Cardiac muscle cell (in vitro differentiated cells and primary cell): ENCODE data around the gene MYD88. TPM values are rescaled to one million over a fixed set of nuclear protein-coding genes. Genes with fewer than 3 reads are reported as not detected.

Experiments
- DNase-seq, 2 donors: peaks; one replicate each; pipeline versions ENCODE4 v3.0.0 to v3.0.0-alpha.2; 2010 to 2017; ENCODE audit warnings: low read depth in 1 of 2, low spot score in 1 of 2
- H3K27ac ChIP-seq: fragments of 200-600 bp; sonication (generic); 2 replicates; pipeline ENCODE4 v1.5.1; 2016
- H3K27me3 ChIP-seq: fragments of 200-600 bp; sonication (generic); 2 replicates; pipeline ENCODE4 v1.6.0; 2016; ENCODE audit warnings: control low read depth
- H3K36me3 ChIP-seq: fragments of 200-600 bp; sonication (generic); 2 replicates; pipeline ENCODE4 v1.5.1; 2016; ENCODE audit warnings: control low read depth
- H3K4me1 ChIP-seq: fragments of 200-600 bp; sonication (generic); 2 replicates; pipeline ENCODE4 v1.8.1; 2017; ENCODE audit warnings: low read depth, mild to moderate bottlenecking, mixed run types
- H3K4me3 ChIP-seq: fragments of 200-600 bp; sonication (generic); 2 replicates; pipeline ENCODE4 v1.5.1; 2016; ENCODE audit warnings: mild to moderate bottlenecking
- H3K9me3 ChIP-seq: fragments of 200-600 bp; sonication (generic); 2 replicates; pipeline ENCODE4 v1.5.1; 2017; ENCODE audit warnings: low read depth, mild to moderate bottlenecking, control low read depth
- CTCF ChIP-seq: IDR thresholded peaks from 2 replicates; pipeline ENCODE4 v1.5.1; 2012; ENCODE audit warnings: low read depth, mild to moderate bottlenecking, low read length
- polyA plus RNA-seq: library from polyadenylated mRNA; unstranded; fragments of >200 nt; fragmentation: Nextera tagmentation; extraction: Ambion mirVana; gene quantifications from 2 replicates; pipeline ENCODE4 v1.2.1, GENCODE V29; 2016
- total RNA-seq: library from RNA; depleted of rRNA; stranded (reverse); fragments of >200 nt; gene quantifications from 2 replicates; pipeline ENCODE4 v1.2.3, GENCODE V29; 2016

MYD88 gene
- total and polyA plus RNA-seq, 2 experiments from 2014 or later: 2.5 to 7.2 TPM

DNA sequence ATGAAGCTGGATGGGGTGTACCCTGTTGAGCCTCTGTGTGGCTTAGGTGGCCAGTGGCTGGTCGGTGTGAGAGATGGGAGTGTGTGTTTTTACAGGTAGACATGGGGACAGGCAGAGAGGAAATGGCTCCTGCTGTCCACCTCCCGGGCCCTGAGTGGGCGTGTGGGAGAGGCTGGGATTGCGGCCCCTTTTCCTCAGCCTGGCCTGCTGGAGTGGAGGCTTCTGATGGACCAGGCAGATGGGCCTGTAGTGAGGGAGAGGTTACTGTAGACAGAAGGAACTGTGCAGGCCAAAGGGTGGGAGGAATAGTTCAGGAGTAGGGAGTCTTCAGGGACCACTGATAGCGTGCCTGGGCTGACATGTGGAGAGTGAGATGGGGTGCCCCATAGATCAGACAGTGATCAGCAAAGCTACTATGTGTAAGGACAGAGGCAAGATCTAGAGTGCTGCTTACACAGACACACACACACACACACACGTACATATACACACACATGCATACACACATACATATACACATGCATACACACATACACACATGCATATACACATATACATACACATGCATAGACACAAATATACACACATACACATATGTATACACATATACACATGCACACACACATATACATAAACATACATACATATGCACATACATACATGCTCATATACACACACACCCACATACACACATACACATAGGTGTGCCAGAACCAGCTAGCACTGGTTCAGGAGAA is 28.0 kb upstream of the MYD88 start:
- H3K4me1 ChIP-seq: no peaks in the 10 kb centered on the region
- no peaks in the 10 kb centered on the region for H3K9me3 ChIP-seq
- H3K4me3 ChIP-seq: no peak overlapping the region
- TF ChIP-seq CTCF: no peak
- no peak overlapping the region for H3K27ac ChIP-seq
- no peaks in the 10 kb centered on the region for H3K27me3 ChIP-seq
- H3K36me3 ChIP-seq: no peaks in the 10 kb centered on the region
- DNase-seq: no peak

DNA sequence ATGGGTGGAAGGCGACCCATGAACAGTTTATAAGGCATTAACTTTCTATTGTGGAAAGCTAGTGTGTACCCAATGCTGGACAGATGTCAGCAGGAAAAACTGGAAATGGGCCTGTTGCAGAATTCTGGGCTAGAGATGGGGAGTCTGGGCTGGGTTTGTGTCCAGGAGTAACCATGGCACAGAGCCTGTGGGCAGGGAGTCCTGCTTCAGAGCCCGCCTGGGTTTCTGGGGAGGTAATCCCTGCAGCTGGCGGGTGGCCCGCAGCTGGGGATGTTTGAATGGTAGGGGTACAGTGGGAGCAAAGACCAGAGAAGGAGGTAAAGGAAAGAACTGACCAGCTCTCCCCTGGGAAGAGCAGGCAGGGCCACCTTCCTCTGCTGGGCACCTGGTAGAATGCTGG is 27.3 kb upstream of the MYD88 start:
- Histone ChIP-seq H3K36me3 (no peaks in the 10 kb centered on the region), H3K4me1 (no peaks in the 10 kb centered on the region), H3K27me3 (no peaks in the 10 kb centered on the region), H3K9me3 (no peaks in the 10 kb centered on the region), H3K27ac (no peak overlapping the region), H3K4me3 (no peak overlapping the region)
- TF ChIP-seq CTCF: no peak
- no peak for DNase-seq

GRCh38 chr3:38111696-38112377 is 26.6 kb upstream of the MYD88 start:
- no peaks in the 10 kb centered on the region for H3K36me3 ChIP-seq
- H3K27ac ChIP-seq: no peak overlapping the region
- no peak for TF ChIP-seq CTCF
- no peak overlapping the region for H3K4me3 ChIP-seq
- DNase-seq: no peak
- H3K4me1 ChIP-seq: no peaks in the 10 kb centered on the region
- no peaks in the 10 kb centered on the region for H3K27me3 ChIP-seq
- H3K9me3 ChIP-seq: no peaks in the 10 kb centered on the region

GRCh38 chr3:38112378-38112761 is 26.1 kb upstream of the MYD88 start:
- no peak for TF ChIP-seq CTCF
- H3K4me1 ChIP-seq: no peaks in the 10 kb centered on the region
- no peaks in the 10 kb centered on the region for H3K9me3 ChIP-seq
- no peaks in the 10 kb centered on the region for H3K27me3 ChIP-seq
- H3K27ac ChIP-seq: no peak overlapping the region
- H3K4me3 ChIP-seq: no peak overlapping the region
- no peaks in the 10 kb centered on the region for H3K36me3 ChIP-seq
- no peak for DNase-seq

- H3K36me3 ChIP-seq: no peaks in the 10 kb centered on the region
- no peaks in the 10 kb centered on the region for H3K9me3 ChIP-seq
- no peaks in the 10 kb centered on the region for H3K4me1 ChIP-seq
- no peak overlapping the region for H3K27ac ChIP-seq
- no peak for TF ChIP-seq CTCF
- no peak overlapping the region for H3K4me3 ChIP-seq
- H3K27me3 ChIP-seq: no peaks in the 10 kb centered on the region
- no peak for DNase-seq
These were observed 24.2 kb upstream of the MYD88 start for GRCh38 chr3:38114052-38114874.
